ENCODE data around the gene LYST. TPM values are rescaled to one million over a fixed set of nuclear protein-coding genes. Genes with fewer than 3 reads are reported as not detected.
"Not testable (repeated sequence)": the region's sequence is repeated elsewhere in the genome, so short reads cannot be mapped to it uniquely, and the experiment has no call there.

LYST gene
- polyA plus RNA-seq, 10 donors, result 4.7 to 11.9 (median 7.8) TPM

- DNase-seq, result no peak
These were observed 44.0 kb downstream of the LYST start for GRCh38 chr1:235822685-235823084.

GRCh38 chr1:235821361-235821981 is 45.2 kb downstream of the LYST start:
- peak in 1 of 3 donors; percentile 26 for DNase-seq

- no peak for DNase-seq
These were observed 46.6 kb downstream of the LYST start for GRCh38 chr1:235820061-235820460.

GRCh38 chr1:235818632-235819136 is 48.0 kb downstream of the LYST start:
- DNase-seq, result no peak

- no peak for DNase-seq
These were observed 49.5 kb downstream of the LYST start for GRCh38 chr1:235817101-235817728.

GRCh38 chr1:235809688-235810397 is 56.9 kb downstream of the LYST start:
- DNase-seq, result peak in 1 of 3 donors; percentile 8

- no peak for DNase-seq
These were observed 58.5 kb downstream of the LYST start for GRCh38 chr1:235808223-235808622.

GRCh38 chr1:235806123-235806522 is 60.6 kb downstream of the LYST start:
- DNase-seq, result no peak

GRCh38 chr1:235802573-235803346 is 63.9 kb downstream of the LYST start:
- DNase-seq, result no peak

- DNase-seq, result no peak
These were observed 67.4 kb downstream of the LYST start for GRCh38 chr1:235799264-235799663.

- DNase-seq, result no peak
These were observed 75.1 kb downstream of the LYST start for GRCh38 chr1:235791532-235792060.

GRCh38 chr1:235790123-235790522 is 76.6 kb downstream of the LYST start:
- no peak for DNase-seq

- DNase-seq, result not testable (repeated sequence)
These were observed 80.3 kb downstream of the LYST start for GRCh38 chr1:235786227-235786898.

- DNase-seq, result no peak
These were observed 81.8 kb downstream of the LYST start for GRCh38 chr1:235784950-235785349.

- peak; percentile 22 to 42 (median 40) for DNase-seq
These were observed 83.4 kb downstream of the LYST start for GRCh38 chr1:235783148-235783776.

GRCh38 chr1:235782601-235783000 is 84.1 kb downstream of the LYST start:
- DNase-seq, result no peak

- DNase-seq, result no peak
These were observed 84.9 kb downstream of the LYST start for GRCh38 chr1:235781807-235782206.

GRCh38 chr1:235779770-235780169 is 86.9 kb downstream of the LYST start:
- no peak for DNase-seq

- DNase-seq, result no peak
These were observed 90.3 kb downstream of the LYST start for GRCh38 chr1:235776396-235776795.

- no peak for DNase-seq
These were observed 91.4 kb downstream of the LYST start for GRCh38 chr1:235775246-235775860.
